Caki2 (cell line): ENCODE measurements around the gene PITPNM1. TPM values are rescaled to one million over a fixed set of nuclear protein-coding genes. Genes with fewer than 3 reads are reported as not detected.
"Not testable (repeated sequence)": the region's sequence is repeated elsewhere in the genome, so short reads cannot be mapped to it uniquely, and the experiment has no call there.

Experiments used
- DNase-seq: peaks from one replicate; pipeline ENCODE4 v3.0.0-alpha.2; 2015; ENCODE audit warnings: low read depth
- in situ Hi-C: cut with HindIII; loops from 2 replicates; pipeline ENCODE4 v1.10.0; 2016; ENCODE audit warnings: low sequenced_read_pairs, low pct_unique_long_range_greater_than_20kb, mixed read lengths
- total RNA-seq: library from RNA; depleted of rRNA; stranded (reverse); fragments of >200 nt; shearing (Covaris generic); gene quantifications from 2 replicates; pipeline ENCODE4 v1.2.3, GENCODE V29; 2014; ENCODE audit warnings: low replicate concordance

Gene PITPNM1
- total RNA-seq, 1 experiment from 2014 or later, result 48.4 TPM

GRCh38 chr11:67525275-67525976, 20.3 kb upstream of the PITPNM1 start:
- no peak for DNase-seq
- in situ Hi-C loops, result no loop called here

GRCh38 chr11:67524480-67524808, 19.3 kb upstream of the PITPNM1 start:
- in situ Hi-C loops, result no loop called here
- DNase-seq, result no peak

- in situ Hi-C loops, result no loop called here
- DNase-seq, result no peak
Measured at GRCh38 chr11:67523556-67524479, 18.7 kb upstream of the PITPNM1 start.

GRCh38 chr11:67522844-67523555, 17.8 kb upstream of the PITPNM1 start, which contains the start of gene CABP2:
CABP2 (minus strand) TSS chr11:67523446; CDS start chr11:67523326, 120 bp downstream.
- in situ Hi-C loops, result no loop called here
- no peak for DNase-seq

GRCh38 chr11:67522338-67522737, 17.2 kb upstream of the PITPNM1 start:
- DNase-seq, result no peak
- in situ Hi-C loops, result no loop called here

DNA sequence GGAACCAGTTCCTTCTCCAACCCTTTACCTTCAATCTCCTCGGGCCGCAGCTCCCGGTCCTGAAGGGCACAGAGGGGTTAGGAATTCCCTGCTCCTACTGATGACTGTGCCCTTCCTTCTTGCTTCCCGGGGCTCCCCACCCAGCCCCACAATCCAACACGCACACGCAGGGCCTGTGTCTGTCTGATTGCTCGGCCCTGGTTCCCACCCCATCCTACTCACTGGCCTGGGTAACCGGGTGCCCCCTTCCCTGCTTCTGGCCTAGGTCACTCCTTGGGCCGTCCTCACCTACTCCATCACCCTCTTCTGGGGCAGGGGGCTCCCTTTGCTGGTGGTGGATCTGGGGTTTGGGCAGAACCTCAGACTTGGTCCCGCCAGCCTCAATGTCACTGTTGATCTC, 16.8 kb upstream of the PITPNM1 start:
- no peak for DNase-seq
- in situ Hi-C loops, result no loop called here

GRCh38 chr11:67520856-67521824, 16.0 kb upstream of the PITPNM1 start:
- in situ Hi-C loops, result no loop called here
- no peak for DNase-seq

DNA sequence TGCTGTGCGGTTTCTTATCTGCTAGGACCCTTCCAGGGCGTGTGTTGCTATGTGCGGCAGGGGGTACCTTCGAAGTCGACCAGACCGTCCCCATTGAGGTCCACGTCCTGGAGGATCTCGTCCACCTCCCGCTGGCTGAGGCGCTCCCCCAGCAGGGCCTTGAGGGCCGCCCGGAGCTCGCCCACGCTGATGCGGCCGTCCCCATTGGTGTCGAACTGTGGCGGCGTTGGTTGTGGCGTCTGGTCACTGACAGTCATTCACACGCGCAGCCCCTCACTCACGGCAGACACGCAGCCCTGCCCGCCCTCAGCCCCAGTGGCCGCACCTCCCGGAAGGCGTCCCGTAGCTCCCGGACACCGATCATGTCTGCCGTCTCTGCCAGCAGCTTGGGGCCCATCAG, 14.6 kb upstream of the PITPNM1 start:
- no peak for DNase-seq
- in situ Hi-C loops, result no loop called here

- in situ Hi-C loops, result no loop called here
- no peak for DNase-seq
Measured at GRCh38 chr11:67517784-67518552, 12.8 kb upstream of the PITPNM1 start.

- in situ Hi-C loops, result no loop called here
- DNase-seq, result no peak
Measured at GRCh38 chr11:67516806-67517205, 11.6 kb upstream of the PITPNM1 start.

- no peak for DNase-seq
- in situ Hi-C loops, result no loop called here
Measured at GRCh38 chr11:67514116-67514515, 9.0 kb upstream of the PITPNM1 start.

DNA sequence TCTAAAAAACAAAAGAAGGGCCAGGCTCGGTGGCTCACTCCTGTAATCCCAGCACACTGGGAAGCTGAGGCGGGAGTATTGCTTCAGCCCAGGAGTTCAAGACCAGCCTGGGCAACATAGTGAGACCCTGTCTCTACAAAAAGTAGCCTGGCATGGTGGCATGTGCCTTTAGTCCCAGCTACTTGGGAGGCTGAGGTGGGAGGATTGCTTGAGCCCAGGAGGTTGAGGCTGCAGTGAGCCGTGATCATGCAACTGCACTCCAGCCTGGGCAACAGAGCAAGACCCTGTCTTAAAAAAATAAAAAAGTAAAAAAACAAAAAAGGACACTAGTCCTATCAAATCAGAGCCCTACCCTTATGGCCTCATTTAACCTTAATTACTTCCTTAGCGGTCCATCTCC, 6.4 kb upstream of the PITPNM1 start:
- in situ Hi-C loops, result not testable (repeated sequence)

DNA sequence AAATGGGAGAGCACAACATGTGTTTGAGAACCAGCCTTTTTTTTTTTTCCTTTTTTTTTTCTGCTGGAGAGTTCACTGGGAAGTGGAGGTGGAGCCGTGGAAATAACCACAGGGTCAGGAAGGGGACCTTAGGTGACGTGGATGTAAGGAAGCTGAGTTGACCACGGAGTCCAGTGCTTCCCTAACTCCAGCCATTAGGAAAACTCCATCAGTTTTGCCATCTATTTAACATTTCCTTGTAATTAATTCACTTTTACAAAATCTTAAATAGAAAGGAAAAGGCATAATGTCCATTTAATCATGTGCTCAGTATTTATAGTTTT, 4.8 kb upstream of the PITPNM1 start:
- in situ Hi-C loops, result no loop called here
- no peak for DNase-seq

More for the DNA sequence above, 6.4 kb upstream of the PITPNM1 start:
- not testable (repeated sequence) for DNase-seq

GRCh38 chr11:67508486-67509121, 3.4 kb upstream of the PITPNM1 start:
- in situ Hi-C loops, result no loop called here
- DNase-seq, result peak; percentile 92

- in situ Hi-C loops, result no loop called here
- DNase-seq, result peak; percentile 99
Measured at GRCh38 chr11:67507864-67508485, 2.8 kb upstream of the PITPNM1 start, which contains the start of gene CDK2AP2. CDK2AP2 (minus strand) TSS chr11:67508162; CDS start chr11:67508082, 80 bp downstream.

DNA sequence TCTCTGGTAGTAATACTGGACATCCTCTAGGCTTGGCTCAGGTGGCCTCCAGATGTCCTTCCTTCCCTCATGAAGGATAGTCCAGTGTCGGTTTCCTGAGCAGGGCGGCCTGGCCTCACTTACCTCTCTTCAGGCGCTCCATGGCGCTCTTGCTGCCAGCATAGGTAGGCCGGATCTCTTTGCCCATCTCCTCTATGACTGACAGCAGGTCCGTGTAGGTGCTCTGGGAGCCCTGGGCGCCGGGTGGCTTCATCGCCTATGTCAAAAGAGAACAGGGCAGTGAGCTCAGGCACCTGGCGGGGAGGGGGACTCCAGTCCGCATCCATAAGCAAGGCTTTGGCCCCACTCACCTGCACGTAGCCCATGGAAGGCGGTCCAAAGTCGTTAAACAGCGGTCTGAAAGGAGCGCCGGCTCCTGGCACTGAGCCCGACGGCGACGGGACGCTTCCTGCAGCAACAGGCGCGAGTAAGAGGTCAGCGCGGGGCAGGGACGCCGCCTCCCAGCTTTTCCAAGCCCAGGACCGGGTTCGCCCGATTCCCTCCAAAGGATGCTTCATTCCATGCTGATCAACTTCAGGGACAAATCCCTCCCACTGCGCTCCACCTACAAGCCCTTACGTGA, 2.2 kb upstream of the PITPNM1 start:
- in situ Hi-C loops, result no loop called here
- DNase-seq, result no peak
